HG03571 (cell line): ENCODE measurements around the gene KRTAP12-2.
"Not testable (repeated sequence)": the region's sequence is repeated elsewhere in the genome, so short reads cannot be mapped to it uniquely, and the experiment has no call there.

Experiments
- ATAC-seq: cut with Tn5 transposase; IDR thresholded peaks from one replicate; pipeline ENCODE4 v1.9.1; 2021; ENCODE audit not compliant: unreplicated experiment

Gene KRTAP12-2

GRCh38 chr21:44686000-44686781 is 19.5 kb upstream of the KRTAP12-2 start:
- no peak for ATAC-seq

GRCh38 chr21:44685050-44685449 is 18.3 kb upstream of the KRTAP12-2 start:
- ATAC-seq: not testable (repeated sequence)

- no peak for ATAC-seq
These were observed 17.8 kb upstream of the KRTAP12-2 start for GRCh38 chr21:44684483-44684882.

- ATAC-seq: no peak
These were observed 17.4 kb upstream of the KRTAP12-2 start for GRCh38 chr21:44684077-44684476.

GRCh38 chr21:44682580-44683151 is 15.9 kb upstream of the KRTAP12-2 start:
- no peak for ATAC-seq

- no peak for ATAC-seq
These were observed 15.3 kb upstream of the KRTAP12-2 start, which contains the start of gene KRTAP12-1 for GRCh38 chr21:44681861-44682579. TSS of gene KRTAP12-1 (minus strand) at chr21:44682163. CDS start at chr21:44682123, 40 bp downstream.

GRCh38 chr21:44681152-44681551 is 14.4 kb upstream of the KRTAP12-2 start:
- ATAC-seq: no peak

- ATAC-seq: no peak
These were observed 11.2 kb upstream of the KRTAP12-2 start for GRCh38 chr21:44677881-44678280.

- no peak for ATAC-seq
These were observed 5.2 kb upstream of the KRTAP12-2 start for GRCh38 chr21:44671911-44672310.

GRCh38 chr21:44670642-44671432 is 4.1 kb upstream of the KRTAP12-2 start:
- ATAC-seq: no peak

GRCh38 chr21:44667612-44668011 is 885 bp upstream of the KRTAP12-2 start:
- ATAC-seq: no peak

GRCh38 chr21:44664691-44665090 is 2.0 kb downstream of the KRTAP12-2 start:
- ATAC-seq: no peak

GRCh38 chr21:44661567-44661966 is 5.2 kb downstream of the KRTAP12-2 start:
- ATAC-seq: not testable (repeated sequence)

GRCh38 chr21:44658913-44659595 is 7.7 kb downstream of the KRTAP12-2 start:
- no peak for ATAC-seq

GRCh38 chr21:44658541-44658910 is 8.2 kb downstream of the KRTAP12-2 start:
- no peak for ATAC-seq

- no peak for ATAC-seq
These were observed 8.8 kb downstream of the KRTAP12-2 start, which contains the start of gene KRTAP12-3 for GRCh38 chr21:44657635-44658540. TSS of gene KRTAP12-3 (plus strand) at chr21:44657932. CDS start at chr21:44657980, 48 bp downstream.

GRCh38 chr21:44656868-44657267 is 9.9 kb downstream of the KRTAP12-2 start:
- no peak for ATAC-seq

- ATAC-seq: no peak
These were observed 12.1 kb downstream of the KRTAP12-2 start, which contains the start of gene KRTAP12-4 for GRCh38 chr21:44654576-44655175. TSS of gene KRTAP12-4 (minus strand) at chr21:44654659. CDS start at chr21:44654614, 45 bp downstream.
